Jurkat, Clone E6-1 (cell line): ENCODE data around the gene ADAMTS10.
"Not testable (repeated sequence)": the region's sequence is repeated elsewhere in the genome, so short reads cannot be mapped to it uniquely, and the experiment has no call there.

Experiments
- DNase-seq: peaks from one replicate; pipeline ENCODE4 v3.0.0-alpha.2; 2011; ENCODE audit warnings: low read depth, low spot score
- H3K4me3 ChIP-seq: 2 replicates; pipeline ENCODE4 v1.5.1; 2011; ENCODE audit warnings: mild to moderate bottlenecking, low read length, control low read depth, moderate library complexity

ADAMTS10 gene

DNA sequence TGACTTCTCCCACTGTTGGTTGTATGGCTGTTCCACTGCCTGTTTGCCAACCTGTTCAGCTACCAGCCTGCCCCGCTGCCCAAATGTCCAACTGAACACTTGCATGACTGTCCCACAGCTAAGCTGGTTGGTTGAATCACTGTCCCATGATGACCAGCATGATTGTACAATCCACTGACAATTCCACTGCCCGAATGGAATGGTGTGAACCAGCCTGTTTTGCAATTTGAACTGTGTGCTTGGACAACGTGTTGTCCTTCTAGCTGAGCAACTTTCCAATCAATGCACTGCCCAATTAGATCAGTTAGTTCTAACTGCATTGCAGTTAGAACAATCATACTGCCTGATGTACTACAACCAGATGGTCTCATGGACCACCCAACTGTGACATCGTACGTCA is 8.7 kb downstream of the ADAMTS10 start:
- no peak for DNase-seq
- H3K4me3 ChIP-seq: no peak overlapping the region

DNA sequence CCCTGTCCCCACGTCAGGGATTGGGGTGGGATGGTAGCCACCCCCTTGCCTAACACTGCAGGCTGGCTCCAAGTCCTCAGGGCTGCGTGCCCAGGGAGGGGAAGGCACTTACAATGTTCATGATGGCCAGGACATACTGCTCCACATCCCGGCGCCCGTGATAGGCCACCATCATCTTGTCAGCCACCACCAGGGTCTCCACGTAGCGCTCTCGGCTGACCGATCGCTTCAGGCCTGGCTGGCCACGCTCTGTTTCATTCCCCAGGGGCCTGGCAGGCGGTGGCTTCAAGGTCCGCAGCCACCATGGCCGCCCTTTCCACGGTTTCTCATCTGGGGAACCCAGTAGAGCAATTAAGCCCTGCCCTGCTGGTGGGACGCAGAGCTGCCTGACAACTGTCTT is 9.7 kb downstream of the ADAMTS10 start:
- no peak overlapping the region for H3K4me3 ChIP-seq
- DNase-seq: no peak

DNA sequence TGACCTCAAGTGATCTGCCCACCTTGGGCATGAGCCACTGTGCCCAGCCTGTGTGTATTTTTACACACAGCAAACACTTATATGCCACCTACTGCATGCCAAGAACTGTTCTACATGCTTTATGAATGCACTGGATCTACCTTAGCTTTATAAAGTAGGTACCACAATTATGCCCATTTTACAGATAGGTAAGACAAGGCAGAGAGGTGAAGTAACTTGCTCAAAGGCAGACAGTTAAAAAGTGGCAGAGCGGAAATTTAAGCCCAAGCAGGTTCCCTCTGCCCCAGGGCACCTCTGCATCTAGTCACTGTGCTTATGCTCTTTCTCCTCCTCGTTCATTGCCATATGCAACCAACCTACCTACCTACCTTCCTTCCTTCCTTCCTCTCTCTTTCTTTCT is 10.5 kb downstream of the ADAMTS10 start:
- no peak for DNase-seq
- no peak overlapping the region for H3K4me3 ChIP-seq

DNA sequence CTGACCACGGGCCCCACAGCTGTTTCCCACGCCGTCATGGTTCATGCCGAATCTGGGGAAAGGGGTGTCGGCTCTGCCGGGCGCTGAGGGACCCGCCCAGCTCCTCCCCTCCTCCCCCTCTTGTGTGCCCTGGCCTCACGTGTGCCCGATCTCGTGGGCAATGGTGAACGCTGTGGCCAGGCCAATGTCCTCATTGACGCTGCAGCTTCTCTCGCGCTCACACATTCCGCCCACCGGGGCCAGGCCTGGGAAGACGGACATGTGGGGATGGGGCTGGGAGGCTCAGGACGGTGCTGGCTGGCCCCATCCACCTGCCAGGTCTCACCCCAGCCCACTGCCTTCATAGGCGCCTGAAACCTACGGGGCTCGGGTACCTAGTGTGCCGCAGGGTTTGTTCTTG is 14.3 kb downstream of the ADAMTS10 start:
- no peak for DNase-seq
- H3K4me3 ChIP-seq: no peak overlapping the region

DNA sequence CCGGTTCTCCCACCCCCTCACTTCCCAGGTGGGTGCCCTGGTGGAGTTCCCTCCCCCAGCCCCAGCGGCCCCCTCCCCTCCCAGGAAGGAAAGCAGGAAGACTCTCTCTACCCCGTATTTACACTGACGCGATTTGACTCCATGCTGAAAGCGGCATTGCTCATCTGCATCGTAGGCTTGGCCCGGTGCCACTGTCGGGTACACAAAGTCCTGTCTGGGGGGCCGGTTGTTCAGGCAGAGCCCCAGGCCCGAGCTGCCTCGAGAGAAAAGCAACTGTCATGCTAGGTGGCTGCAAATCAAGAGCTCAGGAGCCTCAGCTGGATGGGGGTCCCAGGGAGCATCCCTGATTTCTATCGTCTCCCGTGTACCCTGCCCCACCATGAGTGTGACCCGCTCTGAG is 14.9 kb downstream of the ADAMTS10 start:
- no peak for DNase-seq
- no peak overlapping the region for H3K4me3 ChIP-seq

DNA sequence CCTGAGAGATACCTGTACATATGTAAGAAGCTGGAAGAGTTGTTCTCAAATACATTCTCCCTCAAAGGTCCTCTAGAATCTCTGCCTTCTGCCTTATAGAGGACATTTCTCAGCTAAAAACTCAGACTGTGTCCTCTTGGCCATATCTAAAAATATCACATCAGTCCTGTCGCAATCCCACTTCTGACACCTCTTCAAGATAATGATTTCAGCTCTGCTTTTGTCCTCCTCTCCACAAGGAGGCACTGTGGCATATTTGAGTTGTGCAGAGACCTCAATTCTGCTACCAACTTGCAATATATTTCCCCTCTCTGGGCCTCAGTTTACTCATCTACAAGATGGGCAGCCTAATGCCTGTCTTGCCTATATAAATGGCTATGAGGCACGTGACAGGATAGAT is 16.6 kb downstream of the ADAMTS10 start:
- no peak for DNase-seq
- H3K4me3 ChIP-seq: no peak overlapping the region

DNA sequence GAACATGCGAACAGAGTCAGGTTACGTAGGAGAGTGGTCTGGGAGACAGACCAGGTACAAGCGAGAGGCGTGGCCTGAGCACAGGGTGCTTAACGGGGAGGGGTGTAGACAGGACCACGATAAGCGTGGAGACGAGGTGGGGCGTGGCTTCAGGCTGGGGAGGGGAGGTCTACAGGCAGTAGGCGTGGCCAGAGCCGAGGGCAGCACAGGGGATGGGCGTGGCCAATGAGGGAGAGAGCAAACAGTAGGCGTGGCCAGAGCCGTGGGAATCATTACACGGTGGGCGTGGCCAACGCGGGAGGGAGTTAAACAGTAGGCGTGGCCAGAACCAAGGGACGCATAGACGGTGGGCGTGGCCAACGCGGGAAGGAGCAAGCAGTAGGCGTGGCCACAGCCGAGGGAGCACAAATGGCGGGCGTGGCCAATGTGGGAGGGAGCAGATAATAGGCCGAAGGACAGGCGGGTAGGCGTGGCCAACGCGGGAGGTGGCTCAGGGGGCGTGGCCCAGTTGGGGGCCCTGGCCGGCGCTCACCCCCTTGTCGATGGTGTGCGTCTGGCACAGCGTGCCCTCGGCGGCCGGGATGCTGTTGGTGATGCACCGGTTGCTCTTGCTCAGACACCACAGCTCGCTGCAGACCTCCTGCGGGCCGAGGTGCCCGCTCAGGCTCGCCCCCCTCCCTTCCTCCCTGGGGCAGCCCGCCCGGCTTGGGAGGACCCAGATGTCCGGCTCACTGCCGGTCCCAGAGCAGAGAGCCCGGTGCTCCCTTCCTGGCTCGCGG is 18.1 kb downstream of the ADAMTS10 start:
- no peak overlapping the region for H3K4me3 ChIP-seq
- DNase-seq: peak; percentile 51

DNA sequence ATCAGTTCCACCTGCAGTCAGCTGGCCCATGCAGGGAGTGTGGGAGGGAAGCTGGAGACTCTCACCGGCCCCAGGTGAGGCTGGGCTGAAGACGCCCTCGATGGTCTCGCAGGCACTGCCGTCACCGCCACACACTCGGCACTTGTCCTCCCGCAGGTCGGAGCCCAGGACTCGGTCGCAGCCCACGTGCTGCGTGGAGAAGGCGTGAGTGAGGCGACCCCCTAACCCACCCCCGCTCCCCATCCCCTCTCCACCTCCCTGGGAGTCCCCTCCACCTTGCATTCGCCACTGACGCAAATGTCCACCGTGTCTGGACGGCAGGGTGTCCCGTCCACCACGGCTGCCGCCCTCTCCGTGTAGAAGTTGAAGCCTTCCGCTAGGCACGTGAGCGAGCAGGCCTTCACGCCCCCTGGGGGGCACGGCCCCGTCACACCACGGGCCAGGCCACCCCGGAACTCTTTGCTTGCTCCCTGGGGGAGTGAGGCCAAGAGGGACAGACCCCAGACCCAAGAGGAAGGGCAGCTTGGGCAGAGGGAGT is 21.3 kb downstream of the ADAMTS10 start:
- H3K4me3 ChIP-seq: no peak overlapping the region
- no peak for DNase-seq

DNA sequence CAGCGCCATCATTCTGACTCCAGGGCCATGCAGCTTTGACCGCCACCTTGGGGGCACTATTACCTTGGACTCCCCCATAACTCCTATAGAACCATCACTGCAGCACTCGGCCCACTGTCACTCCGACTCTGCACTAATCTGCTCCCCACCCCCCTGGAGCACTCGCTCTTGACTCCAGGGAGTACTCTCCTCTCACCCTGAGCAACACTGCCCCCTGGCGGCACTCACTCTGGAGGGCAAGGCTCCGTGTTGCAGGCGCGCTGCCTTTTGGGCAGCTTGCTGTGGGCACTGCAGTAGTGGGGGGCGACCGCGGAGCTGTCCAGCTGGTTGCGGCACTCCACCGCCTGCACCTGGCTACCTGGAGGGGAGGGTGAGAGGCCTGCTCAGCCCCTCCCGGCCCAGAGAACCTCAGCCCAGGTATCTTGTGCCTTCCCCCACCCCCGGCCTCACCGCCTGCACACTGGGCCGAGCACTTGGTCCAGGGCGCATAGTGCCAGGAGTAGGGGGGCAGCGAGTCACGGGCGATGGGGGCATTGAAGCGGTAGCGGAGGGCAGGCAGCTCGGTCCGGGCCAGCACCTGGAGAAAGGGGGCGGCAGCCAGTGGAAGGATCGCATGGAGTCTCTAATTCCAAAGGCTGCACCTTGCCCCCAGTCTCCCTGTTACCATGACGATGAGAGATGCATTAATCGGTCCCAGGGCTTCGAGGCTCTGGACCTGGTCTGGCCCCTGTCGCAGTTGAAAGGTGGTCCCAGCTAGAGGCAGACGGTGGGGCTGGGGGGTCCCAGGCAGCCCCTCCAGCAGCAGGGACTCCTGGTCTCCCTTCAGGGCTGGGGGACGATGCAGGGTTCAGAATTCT is 24.4 kb downstream of the ADAMTS10 start:
- DNase-seq: peak; percentile 58
- H3K4me3 ChIP-seq: no peak overlapping the region

DNA sequence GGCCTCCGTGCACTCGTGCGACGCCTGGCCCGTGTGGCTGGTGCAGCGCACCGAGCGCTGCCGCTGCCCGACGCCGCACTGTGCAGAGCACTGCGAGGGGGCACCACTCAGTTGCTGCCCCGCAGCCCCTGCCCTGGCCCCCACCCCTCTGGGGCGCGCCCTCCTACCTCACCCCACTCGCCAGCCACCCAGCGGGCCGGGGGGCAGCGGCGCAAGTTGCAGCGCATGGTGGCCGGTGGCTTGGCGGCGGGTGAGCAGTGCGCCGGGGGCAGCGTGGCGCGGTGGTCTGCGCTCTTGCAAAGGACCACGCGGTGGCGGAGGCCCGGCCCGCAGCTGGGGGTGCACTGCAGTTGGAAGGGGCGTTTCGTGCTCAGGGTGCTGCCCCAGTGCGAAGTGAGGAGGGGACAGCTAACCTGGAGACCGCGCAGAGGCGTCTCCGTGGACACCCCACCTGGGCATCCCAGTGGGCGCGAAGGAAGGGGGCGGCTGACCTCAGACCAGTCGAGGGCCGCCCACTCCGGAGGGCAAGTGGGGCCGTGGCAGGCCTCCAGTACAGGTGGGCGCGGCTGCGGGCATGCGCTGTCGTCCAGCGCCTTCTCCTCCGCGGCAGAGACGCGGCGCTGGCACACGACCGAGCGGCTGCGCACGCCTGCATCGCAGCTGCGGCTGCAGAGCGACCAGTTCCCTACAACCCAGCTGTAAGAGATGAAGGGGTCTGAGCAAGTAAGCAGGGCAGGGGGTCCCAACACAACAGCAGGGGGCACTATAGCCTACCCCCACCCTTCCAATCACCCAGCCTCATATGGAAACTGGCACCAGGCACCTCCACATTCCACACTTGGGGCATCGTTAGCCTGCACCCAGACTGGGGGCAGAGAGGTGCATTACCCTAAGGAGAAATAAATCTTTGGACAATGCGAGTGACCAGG is 25.3 kb downstream of the ADAMTS10 start:
- no peak for DNase-seq
- no peak overlapping the region for H3K4me3 ChIP-seq

DNA sequence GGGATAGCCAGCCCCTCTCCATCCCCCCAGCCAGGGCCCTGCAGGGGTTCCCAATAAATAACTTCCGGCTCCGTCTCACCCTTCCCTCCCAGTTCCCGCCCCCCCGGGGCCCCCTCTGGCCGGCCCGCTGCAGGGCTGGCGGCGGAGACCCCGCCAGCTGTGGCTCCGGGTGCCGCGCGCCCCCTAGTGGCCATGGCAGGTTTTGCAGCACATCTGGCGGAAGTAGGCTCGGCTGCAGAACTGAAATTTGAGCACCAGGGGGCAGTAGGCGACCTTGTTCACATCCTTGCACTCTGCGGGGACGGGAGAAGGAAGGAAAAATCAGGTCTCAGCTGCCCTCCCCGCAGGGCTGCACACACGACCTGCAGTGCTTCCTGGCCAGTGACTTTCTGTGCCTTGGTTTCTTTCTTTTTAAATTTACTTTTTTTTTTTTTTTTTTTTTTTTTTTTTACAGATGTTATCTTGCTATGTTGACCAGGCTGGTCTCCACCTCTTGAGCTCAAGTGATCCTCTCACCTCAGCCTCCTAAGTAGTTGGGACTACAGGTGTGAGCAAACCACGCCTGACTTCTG is 29.7 kb downstream of the ADAMTS10 start:
- H3K4me3 ChIP-seq: no peak overlapping the region
- peak; percentile 72 for DNase-seq

DNA sequence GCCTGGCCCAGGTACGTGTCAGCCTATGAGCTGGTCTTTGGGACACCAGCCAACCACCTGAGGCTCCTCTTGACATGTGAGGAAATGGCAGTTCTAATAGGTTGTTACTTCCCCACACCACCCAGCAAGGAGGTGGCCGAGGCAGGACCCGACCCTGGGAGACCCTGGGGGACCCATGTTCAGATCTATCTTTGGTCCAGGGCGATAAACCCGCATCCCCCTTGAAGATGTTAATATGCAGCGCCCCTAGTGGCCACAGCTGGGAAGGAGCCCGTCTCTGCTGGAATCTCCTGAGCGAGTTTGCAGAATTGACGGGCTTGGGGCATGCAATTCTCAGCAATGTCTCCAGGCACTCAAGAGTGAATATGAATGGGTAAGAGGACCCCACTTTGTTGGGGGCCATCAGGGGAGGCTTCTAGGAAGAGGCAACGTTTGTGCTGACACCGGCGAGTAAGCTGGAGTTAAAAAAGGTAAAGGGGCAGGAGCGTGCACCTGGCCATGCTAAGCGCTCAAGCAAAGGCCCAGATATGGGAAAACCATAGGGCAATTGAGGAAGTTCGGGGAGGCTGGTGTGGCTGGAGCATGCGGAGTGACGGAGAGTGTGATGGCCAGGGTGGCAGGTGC is 31.8 kb downstream of the ADAMTS10 start:
- peak; percentile 63 for DNase-seq
- H3K4me3 ChIP-seq: no peak overlapping the region

DNA sequence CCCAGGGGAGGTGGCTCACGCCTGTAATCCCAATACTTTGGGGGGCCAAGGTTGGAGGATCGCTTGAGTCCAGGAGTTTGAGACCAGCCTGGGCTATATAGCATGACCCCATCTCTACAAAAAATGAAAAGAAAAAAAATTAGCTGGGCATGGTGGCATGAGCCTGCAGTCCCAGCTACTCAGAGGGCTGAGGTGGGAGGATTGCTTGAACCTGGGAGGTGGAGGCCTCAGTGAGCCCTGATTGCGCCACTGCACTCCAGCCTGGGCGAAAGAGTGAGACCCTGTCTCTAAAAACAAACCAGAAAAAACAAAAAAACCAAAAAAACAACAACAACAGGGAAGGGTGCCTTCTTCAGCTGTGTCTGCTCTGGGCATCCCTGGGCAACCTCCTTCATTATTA is 32.8 kb downstream of the ADAMTS10 start:
- H3K4me3 ChIP-seq: no peak overlapping the region
- DNase-seq: no peak

DNA sequence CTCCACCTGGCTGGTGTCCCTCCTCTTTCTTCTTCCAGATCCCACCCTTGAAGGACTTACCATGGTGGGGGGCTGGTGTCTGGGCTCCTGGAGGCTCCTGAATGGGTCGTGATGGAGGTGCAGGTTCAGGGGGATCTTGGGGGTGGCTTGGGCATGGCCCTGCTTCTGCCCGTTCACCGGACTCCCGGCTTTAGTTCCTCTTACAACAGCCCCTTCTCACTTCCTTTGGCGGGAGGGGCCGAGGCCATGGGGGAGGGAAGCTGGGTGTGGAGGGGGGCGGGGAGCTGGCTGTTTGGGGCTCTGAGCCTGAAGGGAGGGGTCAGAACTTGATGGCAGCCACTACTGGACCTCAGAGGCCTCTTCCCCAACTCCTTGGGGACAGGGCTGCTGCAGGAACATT is 33.3 kb downstream of the ADAMTS10 start, which contains the start of gene MYO1F:
MYO1F (minus strand) TSS at position 196 of the 400 bp plus-strand sequence; CDS start at position 63, 133 bp downstream.
- no peak within 1 kb of the TSS for H3K4me3 ChIP-seq
- DNase-seq: no peak

DNA sequence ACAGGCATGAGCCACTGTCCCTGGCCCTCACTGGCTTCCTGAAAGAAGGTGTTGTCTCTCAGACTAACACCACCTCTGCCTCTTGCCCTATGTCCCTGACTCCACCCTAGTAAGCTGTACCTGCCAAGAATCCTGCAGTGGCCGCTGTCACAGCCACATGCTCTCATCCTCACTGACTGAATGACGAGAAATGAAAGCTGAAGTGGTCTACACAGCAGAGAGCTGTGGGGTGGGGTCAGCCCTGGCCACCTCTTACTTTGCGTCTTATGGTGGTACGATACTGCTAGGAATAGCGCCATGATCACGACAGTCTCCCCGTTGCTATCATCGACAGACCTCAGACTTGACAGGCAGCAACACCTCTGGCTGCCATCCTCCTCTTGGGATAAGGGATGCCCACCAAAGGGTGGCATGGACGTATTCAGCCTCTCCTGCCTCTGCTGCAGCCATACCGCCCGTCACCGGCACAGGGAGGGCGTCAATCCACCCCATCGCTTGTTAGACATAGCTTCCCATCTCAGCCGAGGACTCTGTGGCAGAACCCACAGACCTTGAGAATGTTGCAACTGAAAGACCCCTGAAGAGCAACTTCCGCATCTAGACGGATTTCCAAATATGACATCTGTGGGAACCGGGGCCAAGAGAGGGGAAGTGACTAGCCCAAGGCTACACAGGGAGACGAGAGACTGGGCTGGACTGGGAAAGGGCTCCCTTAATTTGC is 34.1 kb downstream of the ADAMTS10 start:
- no peak overlapping the region for H3K4me3 ChIP-seq
- DNase-seq: no peak

DNA sequence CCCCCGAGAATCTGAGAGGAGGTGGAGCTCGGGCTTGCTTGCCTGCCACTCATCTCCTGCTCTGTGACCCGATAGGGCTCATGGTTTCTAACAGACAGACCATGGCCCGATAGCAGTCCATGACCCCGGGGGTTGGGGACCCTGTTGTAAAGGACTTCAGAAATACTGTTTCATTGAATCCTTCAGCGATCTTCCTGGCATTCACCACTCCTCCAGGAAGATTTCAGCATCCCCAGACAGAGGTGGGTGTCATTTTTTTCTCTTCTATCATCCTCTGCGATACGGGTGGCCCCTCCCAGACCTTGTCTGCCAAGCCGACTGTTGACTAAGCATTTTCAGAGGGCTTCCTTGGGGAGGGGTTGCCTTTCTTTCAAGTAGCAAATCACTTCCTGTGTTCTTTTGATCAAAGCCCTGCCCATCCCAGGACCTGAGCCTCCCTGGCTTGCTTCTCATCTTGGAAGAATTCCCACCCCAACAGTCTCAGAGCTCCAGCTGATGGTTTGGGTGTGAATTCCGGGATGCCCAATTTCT is 35.0 kb downstream of the ADAMTS10 start:
- DNase-seq: peak; percentile 59
- no peak overlapping the region for H3K4me3 ChIP-seq

DNA sequence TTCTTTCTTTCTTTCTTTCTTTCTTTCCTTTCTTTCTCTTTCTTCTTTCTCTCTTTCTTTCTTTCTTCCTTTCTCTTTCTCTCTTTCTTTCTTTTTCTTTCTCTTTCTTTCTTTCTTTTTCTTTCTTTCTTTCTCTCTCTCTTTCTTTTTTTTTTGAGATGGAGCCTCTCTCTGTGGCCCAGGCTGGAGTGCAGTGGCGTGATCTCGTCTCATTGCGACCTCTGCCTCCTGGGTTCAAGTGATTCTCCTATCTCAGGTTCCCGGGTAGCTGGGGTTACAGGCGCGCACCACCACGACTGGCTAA is 35.9 kb downstream of the ADAMTS10 start:
- not testable (repeated sequence) for H3K4me3 ChIP-seq, DNase-seq

DNA sequence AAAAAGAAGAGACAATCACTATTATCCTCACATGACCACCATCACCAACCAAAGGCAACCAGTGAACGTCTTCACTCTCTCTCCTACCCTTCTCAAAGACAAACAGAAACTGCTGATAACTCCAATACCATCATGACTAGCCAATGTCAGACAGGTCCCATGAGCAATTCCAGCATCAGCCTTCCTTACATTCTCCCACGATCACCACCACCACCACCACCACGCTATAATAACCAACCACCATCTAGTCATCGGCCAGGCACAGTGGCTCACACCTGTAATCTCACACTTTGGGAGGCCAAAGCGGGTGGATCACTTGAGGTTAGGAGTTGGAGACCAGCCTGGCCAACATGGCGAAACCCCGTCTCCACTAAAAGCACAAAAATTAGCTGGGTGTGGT is 37.2 kb downstream of the ADAMTS10 start:
- DNase-seq: no peak
- H3K4me3 ChIP-seq: no peak overlapping the region
